Measurements from ENCODE around the gene B4GALT4. TPM values are rescaled to one million over a fixed set of nuclear protein-coding genes. Genes with fewer than 3 reads are reported as not detected.

The B4GALT4 gene
- polyA plus RNA-seq, 1 of the 3 experiments (the other 2 are of a cell fraction) = 15.7 TPM

- ChIA-PET POLR2A (no interaction called here), CTCF (interaction anchor here (1.2 kb wide), 1 partner anchor 340 kb away, joined by 3 read pairs; no protein-coding TSS in a partner anchor)
- Histone ChIP-seq H2AFZ (ENCODE audit: low read depth) (no peak overlapping the region), H3K27ac (ENCODE audit: low read depth in 2 of 2, low read length in 1 of 2) (no peak overlapping the region), H3K4me2 (no peak overlapping the region), H3K36me3 (replicated peaks in 1 of 2; ENCODE audit: control insufficient read depth in 1 of 2, insufficient read depth in 2 of 2, low read length in 1 of 2) (peaks cover 28 to 76% of the 10 kb centered on the region in 2 experiments), H3K27me3 (ENCODE audit: insufficient read depth) (no peaks in the 10 kb centered on the region), H3K9me3 (no peaks in the 10 kb centered on the region), H3K4me1 (ENCODE audit: control insufficient read depth in 1 of 2, insufficient read depth in 2 of 2, low read depth in 1 of 2, low read length in 1 of 2) (no peaks in the 10 kb centered on the region; a peak in 1 of 4 replicates), H3K4me3 (ENCODE audit: low read depth in 2 of 2, low read length in 1 of 2) (no peak overlapping the region), H3F3A (replicated peaks; ENCODE audit: insufficient read depth) (no peaks in the 10 kb centered on the region), H3K9me2 (no peaks in the 10 kb centered on the region), H4K20me1 (ENCODE audit: insufficient read depth) (no peaks in the 10 kb centered on the region), H3K79me2 (ENCODE audit: insufficient read depth) (no peaks in the 10 kb centered on the region), H3K9ac (no peak overlapping the region)
- WGBS (ENCODE audit: low lambda C conversion rate) = 93% methylated on average over 7 of the region's 7 CpGs
- DNase-seq = no peak
- TF ChIP-seq RAD21 (IDR thresholded peaks at IDR 0.05; ENCODE audit: low read length) = no peak
- no peak for TF ChIP-seq FOXM1 (IDR thresholded peaks at IDR 0.05; ENCODE audit: low read depth)
- TF ChIP-seq REST (IDR thresholded peaks at IDR 0.05; ENCODE audit: low read depth, low read length) = no peak
- no peak for TF ChIP-seq RXRA (IDR thresholded peaks at IDR 0.05; ENCODE audit: borderline replicate concordance, low read depth)
- TF ChIP-seq JUND (IDR thresholded peaks at IDR 0.05) = no peak
- TF ChIP-seq TAF1 (IDR thresholded peaks at IDR 0.05; ENCODE audit: borderline replicate concordance, low read depth, low read length) = no peak
Measured at GRCh38 chr3:119222391-119222790, 18.3 kb downstream of the B4GALT4 start.

GRCh38 chr3:119221779-119222320, 18.8 kb downstream of the B4GALT4 start:
- Histone ChIP-seq H3K9me3 (no peaks in the 10 kb centered on the region), H3K79me2 (ENCODE audit: insufficient read depth) (no peaks in the 10 kb centered on the region), H3K9me2 (no peaks in the 10 kb centered on the region), H3K36me3 (replicated peaks in 1 of 2; ENCODE audit: control insufficient read depth in 1 of 2, insufficient read depth in 2 of 2, low read length in 1 of 2) (peaks cover 28 to 76% of the 10 kb centered on the region in 2 experiments), H3K27me3 (ENCODE audit: insufficient read depth) (no peaks in the 10 kb centered on the region), H3K27ac (ENCODE audit: low read depth in 2 of 2, low read length in 1 of 2) (no peak overlapping the region), H3K9ac (no peak overlapping the region), H3K4me1 (ENCODE audit: control insufficient read depth in 1 of 2, insufficient read depth in 2 of 2, low read depth in 1 of 2, low read length in 1 of 2) (no peaks in the 10 kb centered on the region; a peak in 1 of 4 replicates), H3K4me2 (no peak overlapping the region), H3K4me3 (ENCODE audit: low read depth in 2 of 2, low read length in 1 of 2) (no peak overlapping the region), H2AFZ (ENCODE audit: low read depth) (no peak overlapping the region), H3F3A (replicated peaks; ENCODE audit: insufficient read depth) (no peaks in the 10 kb centered on the region), H4K20me1 (ENCODE audit: insufficient read depth) (no peaks in the 10 kb centered on the region)
- TF ChIP-seq TEAD4 (IDR thresholded peaks at IDR 0.05; ENCODE audit: borderline replicate concordance, insufficient read depth) = no peak
- TF ChIP-seq REST (IDR thresholded peaks at IDR 0.05; ENCODE audit: low read depth, low read length) = no peak
- no peak for TF ChIP-seq MXI1 (IDR thresholded peaks at IDR 0.05; ENCODE audit: low read depth, low read length)
- no peak for TF ChIP-seq JUND (IDR thresholded peaks at IDR 0.05)
- TF ChIP-seq CHD2 (IDR thresholded peaks at IDR 0.05; ENCODE audit: low read length, partially characterized antibody) = no peak
- no peak for TF ChIP-seq MAX (IDR thresholded peaks at IDR 0.05; ENCODE audit: low read depth)
- no peak for TF ChIP-seq MEF2A (IDR thresholded peaks at IDR 0.05; ENCODE audit: borderline replicate concordance, low read depth)
- no peak for TF ChIP-seq EZH2phosphoT487 (IDR thresholded peaks at IDR 0.05; ENCODE audit: borderline replicate concordance, low read depth)
- TF ChIP-seq FOSL2 (IDR thresholded peaks at IDR 0.05; ENCODE audit: borderline replicate concordance, low read depth) = no peak
- TF ChIP-seq YY1 (IDR thresholded peaks at IDR 0.05; ENCODE audit: low read depth) = no peak
- no peak for TF ChIP-seq NRF1 (IDR thresholded peaks at IDR 0.05; ENCODE audit: low read depth, low read length)
- ChIA-PET CTCF (no interaction called here), POLR2A (no interaction called here)
- 98% methylated on average over 2 of the region's 2 CpGs for WGBS (ENCODE audit: low lambda C conversion rate)
- DNase-seq = no peak
